Breast epithelium (tissue), 4 donors: ENCODE data around the gene SUSD6. TPM values are rescaled to one million over a fixed set of nuclear protein-coding genes. Genes with fewer than 3 reads are reported as not detected.

Source experiments
- DNase-seq, 2 donors: peaks; one replicate each; pipeline ENCODE4 v3.0.0-alpha.2; 2019; ENCODE audit warnings: low spot score in 2 of 2
- H3K27ac ChIP-seq, 2 donors: fragments of 200-600 bp; sonication (generic) in 1 of 2; one replicate each; pipeline ENCODE4 v1.5.1; 2016 to 2019; ENCODE audit warnings: mild to moderate bottlenecking in 1 of 2
- H3K27me3 ChIP-seq, 2 donors: fragments of 200-600 bp; sonication (generic) in 1 of 2; one replicate each; pipeline versions ENCODE4 v1.5.1 to v1.6.0; 2017 to 2019; ENCODE audit warnings: control low read depth in 1 of 2, mild to moderate bottlenecking in 1 of 2
- H3K36me3 ChIP-seq: fragments of 200-600 bp; one replicate; pipeline ENCODE4 v1.5.1; 2019
- H3K4me1 ChIP-seq, 2 donors: fragments of 200-600 bp; sonication (generic); one replicate each; pipeline ENCODE4 v1.5.1; 2016 to 2019; ENCODE audit warnings: control low read depth in 1 of 2
- H3K4me3 ChIP-seq, 3 donors: fragments of 200-600 bp; sonication (generic); 1 replicate in 2 of 3; 2 replicates in 1 of 3; pipeline ENCODE4 v1.5.1; 2016 to 2019; ENCODE audit warnings: mild to moderate bottlenecking in 3 of 3, moderate library complexity in 2 of 3
- H3K9me3 ChIP-seq, 2 donors: fragments of 200-600 bp; sonication (generic) in 1 of 2; one replicate each; pipeline ENCODE4 v1.5.1; 2016 to 2019; ENCODE audit warnings: control low read depth in 1 of 2
- CTCF ChIP-seq, 3 donors: fragments of 450-650 bp; IDR thresholded peaks; one replicate each; pipeline ENCODE4 v1.5.1; 2016 to 2017; ENCODE audit warnings: antibody characterized with exemption in 3 of 3, mild to moderate bottlenecking in 3 of 3, moderate library complexity in 3 of 3
- POLR2A ChIP-seq: fragments of 450-650 bp; IDR thresholded peaks from one replicate; pipeline ENCODE4 v1.6.1; 2016; ENCODE audit warnings: antibody characterized with exemption, mild to moderate bottlenecking, moderate library complexity
- POLR2AphosphoS5 ChIP-seq, 3 donors: sonication (generic); formaldehyde crosslinking; IDR thresholded peaks; one replicate each; pipeline ENCODE4 v1.6.1; 2017; ENCODE audit warnings: antibody characterized with exemption in 3 of 3
- intact Hi-C: fragments of 100-400 bp; cut with DNase I; formaldehyde crosslinking; loops from one replicate; pipeline ENCODE4 v1.15.1; 2023; ENCODE audit warnings: low total_unique reads
- total RNA-seq, 3 donors: library from RNA; depleted of rRNA; stranded (reverse); fragments of >200 nt; gene quantifications; one replicate each; pipeline ENCODE4 v1.1.0, GENCODE V29; 2016

Gene SUSD6
- total RNA-seq, 3 donors from 2014 or later: 30.2 to 55.9 (median 55.7) TPM

GRCh38 chr14:69630360-69630759, 19.0 kb downstream of the SUSD6 start:
- H3K36me3 ChIP-seq: no peaks in the 10 kb centered on the region
- intact Hi-C loops: no loop called here
- H3K27ac ChIP-seq: no peak overlapping the region
- H3K4me3 ChIP-seq: no peak overlapping the region
- no peak for DNase-seq
- peaks cover 8 to 9% of the 10 kb centered on the region in 2 donors for H3K4me1 ChIP-seq
- TF ChIP-seq POLR2AphosphoS5 (IDR thresholded peaks at IDR 0.05): no peak
- TF ChIP-seq POLR2A: no peak
- no peak for TF ChIP-seq CTCF (IDR thresholded peaks at IDR 0.05)
- H3K9me3 ChIP-seq: no peaks in the 10 kb centered on the region
- no peaks in the 10 kb centered on the region for H3K27me3 ChIP-seq

DNA sequence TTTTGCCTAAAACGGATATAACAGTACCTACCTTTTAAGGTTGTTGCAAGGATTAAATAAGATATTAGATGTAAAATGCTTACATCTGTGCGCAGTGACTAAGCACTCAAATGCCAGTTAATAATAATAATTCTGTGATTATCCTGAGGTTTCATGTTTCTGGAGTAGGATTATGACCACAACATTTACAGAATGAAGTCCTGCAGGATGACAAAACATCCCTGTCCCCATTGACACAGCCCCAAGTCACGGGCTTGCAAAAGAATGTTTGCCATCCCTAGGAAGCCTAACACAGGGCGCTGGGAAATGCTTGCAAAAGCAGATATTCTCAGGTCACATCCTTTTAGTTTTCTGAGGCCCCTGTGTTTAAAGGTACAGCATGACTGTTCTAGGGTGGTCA, 20.1 kb downstream of the SUSD6 start:
- Histone ChIP-seq H3K4me1 (peaks cover 16 to 20% of the 10 kb centered on the region in 2 donors), H3K4me3 (no peak overlapping the region), H3K27me3 (no peaks in the 10 kb centered on the region), H3K9me3 (no peaks in the 10 kb centered on the region), H3K27ac (peak overlapping the region in 1 of 2 donors; percentile 37), H3K36me3 (no peaks in the 10 kb centered on the region)
- intact Hi-C loops: no loop called here
- TF ChIP-seq POLR2A: no peak
- no peak for TF ChIP-seq POLR2AphosphoS5 (IDR thresholded peaks at IDR 0.05)
- no peak for TF ChIP-seq CTCF (IDR thresholded peaks at IDR 0.05)
- no peak for DNase-seq

DNA sequence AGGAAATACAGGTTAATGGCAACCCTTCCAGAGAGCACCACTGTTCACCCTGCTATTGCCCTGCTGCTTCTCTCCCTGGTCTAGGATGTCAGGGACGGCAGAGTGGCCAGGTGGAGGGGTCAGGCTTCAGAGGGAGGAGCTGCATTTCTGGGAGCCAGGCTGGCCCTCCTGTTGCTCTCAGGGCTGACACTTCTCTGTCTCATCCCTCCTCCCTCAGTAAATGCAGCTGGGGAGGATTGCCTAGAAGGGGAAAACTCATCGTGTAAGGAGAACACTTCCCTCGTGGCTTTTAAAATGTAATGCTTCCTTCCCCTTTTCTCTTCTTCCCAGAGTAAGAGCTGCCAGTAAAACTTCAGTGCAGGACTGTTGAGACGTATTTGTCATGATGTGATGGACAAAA, 20.8 kb downstream of the SUSD6 start:
- DNase-seq: no peak
- Histone ChIP-seq H3K36me3 (no peaks in the 10 kb centered on the region), H3K4me3 (peak overlapping the region in 1 of 3 donors; percentile 31), H3K9me3 (no peaks in the 10 kb centered on the region), H3K4me1 (peaks cover 18 to 26% of the 10 kb centered on the region in 2 donors), H3K27ac (peak overlapping the region; percentile 38 to 62), H3K27me3 (no peaks in the 10 kb centered on the region)
- intact Hi-C loops: no loop called here
- TF ChIP-seq CTCF (IDR thresholded peaks at IDR 0.05) (no peak), POLR2A (no peak), POLR2AphosphoS5 (IDR thresholded peaks at IDR 0.05) (no peak)

- peak overlapping the region; percentile 32 to 38 for H3K27ac ChIP-seq
These were observed 21.3 kb downstream of the SUSD6 start for GRCh38 chr14:69632593-69633151.

More at GRCh38 chr14:69632593-69633151, 21.3 kb downstream of the SUSD6 start:
- no peaks in the 10 kb centered on the region for H3K27me3 ChIP-seq
- no peak overlapping the region for H3K4me3 ChIP-seq
- intact Hi-C loops: no loop called here
- DNase-seq: no peak
- no peak for TF ChIP-seq POLR2A
- TF ChIP-seq CTCF (IDR thresholded peaks at IDR 0.05): no peak
- TF ChIP-seq POLR2AphosphoS5 (IDR thresholded peaks at IDR 0.05): no peak
- H3K36me3 ChIP-seq: no peaks in the 10 kb centered on the region
- H3K4me1 ChIP-seq: peaks cover 23 to 31% of the 10 kb centered on the region in 2 donors
- H3K9me3 ChIP-seq: no peaks in the 10 kb centered on the region
